ENCODE results near the gene KLC1.
A peak's percentile ranks its signal among the peaks of the same experiment; 100 is the strongest.

The KLC1 gene

DNA sequence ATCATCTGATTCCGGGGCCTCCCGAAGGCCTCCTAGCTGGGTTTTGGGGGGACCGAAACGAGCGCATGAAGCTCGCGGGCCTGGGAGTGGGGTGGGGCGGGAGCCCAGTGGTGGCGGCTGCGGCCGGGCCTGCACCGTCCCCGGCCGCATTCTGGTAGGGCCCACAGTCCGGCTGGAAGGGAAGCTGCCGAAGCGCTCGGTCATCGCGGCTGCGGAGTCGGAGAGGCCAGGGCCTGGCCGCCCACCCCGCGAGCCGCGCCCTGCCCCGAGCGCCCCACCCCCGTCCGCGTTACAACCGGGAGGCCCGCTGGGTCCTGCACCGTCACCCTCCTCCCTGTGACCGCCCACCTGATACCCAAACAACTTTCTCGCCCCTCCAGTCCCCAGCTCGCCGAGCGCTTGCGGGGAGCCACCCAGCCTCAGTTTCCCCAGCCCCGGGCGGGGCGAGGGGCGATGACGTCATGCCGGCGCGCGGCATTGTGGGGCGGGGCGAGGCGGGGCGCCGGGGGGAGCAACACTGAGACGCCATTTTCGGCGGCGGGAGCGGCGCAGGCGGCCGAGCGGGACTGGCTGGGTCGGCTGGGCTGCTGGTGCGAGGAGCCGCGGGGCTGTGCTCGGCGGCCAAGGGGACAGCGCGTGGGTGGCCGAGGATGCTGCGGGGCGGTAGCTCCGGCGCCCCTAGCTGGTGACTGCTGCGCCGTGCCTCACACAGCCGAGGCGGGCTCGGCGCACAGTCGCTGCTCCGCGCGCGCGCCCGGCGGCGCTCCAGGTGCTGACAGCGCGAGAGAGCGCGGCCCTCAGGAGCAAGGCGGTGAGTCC is at the start of gene KLC1:
TSS of gene KLC1 (plus strand) at position 528 of the 819 bp plus-strand sequence. CDS start 25,354 bp downstream, outside the sequence.
- peak within 1 kb of the TSS; percentile 96 to 98 for H3K9ac ChIP-seq (ENCODE audit: low read length in 2 of 2)
- H3K4me3 ChIP-seq (ENCODE audit: low read length in 2 of 2) = peak within 1 kb of the TSS; percentile 75 to 86
- no peaks in the 10 kb centered on the region for H3K9me3 ChIP-seq (ENCODE audit: control insufficient read depth in 2 of 2, low read length in 2 of 2)
- H3K4me1 ChIP-seq (ENCODE audit: control insufficient read depth, insufficient read depth, low read length) = peaks cover 45% of the 10 kb centered on the region
- peak within 1 kb of the TSS; percentile 95 for H3K27ac ChIP-seq (ENCODE audit: low read length)
- H3K36me3 ChIP-seq (ENCODE audit: control insufficient read depth in 2 of 2, insufficient read depth in 2 of 2, low read length in 2 of 2) = peaks cover 0 to 3% of the 10 kb centered on the region in 2 donors
- no peaks in the 10 kb centered on the region for H3K27me3 ChIP-seq (ENCODE audit: control insufficient read depth in 1 of 2, insufficient read depth in 2 of 2, low read length in 2 of 2)

DNA sequence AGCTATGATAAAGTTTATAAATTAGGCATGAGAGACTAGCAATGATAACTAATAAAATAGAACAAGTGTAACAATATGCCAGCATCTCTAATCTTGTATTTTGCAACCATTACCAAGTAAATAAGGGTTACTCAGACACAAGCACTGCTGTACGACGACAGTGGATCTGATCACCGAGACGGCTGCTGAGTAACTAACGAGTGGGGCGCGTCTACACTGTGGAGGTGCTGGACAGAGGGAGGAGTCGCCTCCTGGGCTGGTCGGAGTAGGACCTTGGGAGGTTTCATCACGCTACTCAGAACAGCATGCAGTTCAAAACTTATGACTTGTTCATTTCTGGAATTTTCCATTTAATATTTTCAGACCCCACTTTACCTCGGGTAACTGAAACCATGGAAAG is 47.8 kb upstream of the KLC1 start:
- H3K27ac ChIP-seq (ENCODE audit: low read length) = no peak overlapping the region
- no peak overlapping the region for H3K4me3 ChIP-seq (ENCODE audit: low read length in 2 of 2)
- H3K4me1 ChIP-seq (ENCODE audit: control insufficient read depth, insufficient read depth, low read length) = peaks cover 12% of the 10 kb centered on the region
- no peaks in the 10 kb centered on the region for H3K27me3 ChIP-seq (ENCODE audit: control insufficient read depth in 1 of 2, insufficient read depth in 2 of 2, low read length in 2 of 2)
- peaks cover 6 to 10% of the 10 kb centered on the region in 2 donors for H3K36me3 ChIP-seq (ENCODE audit: control insufficient read depth in 2 of 2, insufficient read depth in 2 of 2, low read length in 2 of 2)
- H3K9ac ChIP-seq (ENCODE audit: low read length in 2 of 2) = no peak overlapping the region
- H3K9me3 ChIP-seq (ENCODE audit: control insufficient read depth in 2 of 2, low read length in 2 of 2) = no peaks in the 10 kb centered on the region

DNA sequence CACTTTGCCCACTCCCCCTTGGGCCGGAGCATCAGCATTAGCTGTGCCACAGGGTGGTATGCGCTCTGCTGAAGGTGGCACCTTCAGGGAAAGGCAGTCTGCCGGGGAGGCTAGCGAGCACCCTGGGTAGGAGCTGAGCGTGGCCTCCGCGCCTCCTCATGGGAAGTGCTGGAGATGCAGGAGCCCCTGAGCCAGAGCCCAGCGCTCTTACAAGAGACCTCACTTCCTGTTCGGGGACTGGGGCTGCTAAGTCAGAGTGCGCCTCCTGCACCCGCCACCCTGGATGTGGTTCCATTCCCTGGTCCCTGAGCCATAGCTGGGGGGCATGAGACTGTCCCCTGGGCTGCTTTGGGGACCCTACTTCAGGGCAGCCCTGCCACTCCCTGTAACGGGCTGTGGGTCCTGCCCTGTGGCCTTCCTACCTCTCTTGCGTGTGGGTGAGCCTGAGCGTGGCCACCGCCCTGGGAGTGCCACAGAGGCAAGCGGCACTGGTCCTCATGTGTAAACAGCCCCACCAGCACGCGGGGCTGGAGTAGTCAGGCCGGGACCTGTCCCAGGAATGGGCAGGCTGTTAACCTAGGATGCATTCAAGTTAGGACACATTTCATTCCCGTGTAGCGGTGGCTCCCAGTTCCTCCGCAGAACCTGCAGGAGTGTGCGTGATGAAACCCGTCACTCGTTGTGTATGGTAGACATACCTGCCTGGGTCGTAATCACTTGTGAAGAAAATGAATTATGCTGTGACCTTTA is 46.9 kb upstream of the KLC1 start:
- Histone ChIP-seq H3K4me3 (ENCODE audit: low read length in 2 of 2) (no peak overlapping the region), H3K36me3 (ENCODE audit: control insufficient read depth in 2 of 2, insufficient read depth in 2 of 2, low read length in 2 of 2) (peaks cover 6 to 10% of the 10 kb centered on the region in 2 donors), H3K27ac (ENCODE audit: low read length) (no peak overlapping the region)

DNA sequence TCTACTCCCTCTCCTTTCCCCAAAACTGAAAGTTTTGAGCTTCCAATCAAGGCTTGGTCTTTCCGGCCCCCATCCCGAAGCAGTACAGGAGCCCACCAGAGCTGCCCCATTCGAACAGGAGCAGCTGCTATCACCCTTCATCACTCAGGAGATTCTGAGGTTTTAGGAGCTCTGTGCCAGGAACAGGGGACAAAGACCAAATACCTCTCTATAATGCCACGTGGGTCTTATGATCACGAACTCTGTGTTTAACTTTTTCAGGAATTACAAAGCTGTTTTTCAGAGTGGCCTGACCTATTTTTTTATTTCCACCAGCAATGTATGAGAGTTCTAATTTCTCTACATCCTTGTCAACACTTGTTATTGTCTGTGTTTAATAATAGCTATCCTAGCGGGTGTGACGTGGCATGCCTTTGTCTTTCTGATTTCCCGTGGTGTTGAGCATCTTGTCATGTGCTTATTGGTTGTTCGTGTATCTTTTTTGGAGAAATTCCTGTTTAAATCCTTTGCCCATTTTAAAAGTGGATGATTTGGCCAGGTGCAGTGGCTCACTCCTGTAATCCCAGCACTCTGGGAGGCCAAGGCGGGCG is 44.6 kb upstream of the KLC1 start:
- Histone ChIP-seq H3K4me3 (ENCODE audit: low read length in 2 of 2) (no peak overlapping the region), H3K9me3 (ENCODE audit: control insufficient read depth in 2 of 2, low read length in 2 of 2) (no peaks in the 10 kb centered on the region), H3K27me3 (ENCODE audit: control insufficient read depth in 1 of 2, insufficient read depth in 2 of 2, low read length in 2 of 2) (no peaks in the 10 kb centered on the region), H3K4me1 (ENCODE audit: control insufficient read depth, insufficient read depth, low read length) (no peaks in the 10 kb centered on the region), H3K9ac (ENCODE audit: low read length in 2 of 2) (no peak overlapping the region), H3K36me3 (ENCODE audit: control insufficient read depth in 2 of 2, insufficient read depth in 2 of 2, low read length in 2 of 2) (peaks cover 11 to 13% of the 10 kb centered on the region in 2 donors), H3K27ac (ENCODE audit: low read length) (no peak overlapping the region)

More for the DNA sequence above, 46.9 kb upstream of the KLC1 start:
- Histone ChIP-seq H3K9me3 (ENCODE audit: control insufficient read depth in 2 of 2, low read length in 2 of 2) (no peaks in the 10 kb centered on the region), H3K27me3 (ENCODE audit: control insufficient read depth in 1 of 2, insufficient read depth in 2 of 2, low read length in 2 of 2) (no peaks in the 10 kb centered on the region), H3K4me1 (ENCODE audit: control insufficient read depth, insufficient read depth, low read length) (peaks cover 3% of the 10 kb centered on the region), H3K9ac (ENCODE audit: low read length in 2 of 2) (no peak overlapping the region)

DNA sequence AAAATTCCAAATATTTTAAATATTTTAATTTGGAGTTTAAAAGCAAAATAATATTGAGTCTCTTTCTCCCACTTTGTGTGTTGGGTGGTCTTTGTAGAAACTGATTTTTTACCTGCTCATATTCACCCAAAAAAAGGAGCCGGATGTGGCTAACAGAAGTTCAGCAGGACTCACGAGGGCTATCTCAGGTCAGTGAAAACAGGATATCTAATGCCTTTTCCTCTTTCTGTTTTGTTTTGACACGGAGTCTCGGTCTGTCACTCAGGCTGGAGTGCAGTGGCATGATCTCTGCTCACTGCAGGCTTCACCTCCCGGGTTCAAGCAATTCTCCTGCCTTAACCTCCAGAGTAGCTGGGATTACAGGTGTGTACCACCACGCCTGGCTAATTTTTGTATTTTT is 35.4 kb upstream of the KLC1 start:
- peaks cover 4 to 13% of the 10 kb centered on the region in 2 donors for H3K36me3 ChIP-seq (ENCODE audit: control insufficient read depth in 2 of 2, insufficient read depth in 2 of 2, low read length in 2 of 2)
- no peaks in the 10 kb centered on the region for H3K9me3 ChIP-seq (ENCODE audit: control insufficient read depth in 2 of 2, low read length in 2 of 2)
- H3K27ac ChIP-seq (ENCODE audit: low read length) = no peak overlapping the region
- no peaks in the 10 kb centered on the region for H3K4me1 ChIP-seq (ENCODE audit: control insufficient read depth, insufficient read depth, low read length)
- no peak overlapping the region for H3K4me3 ChIP-seq (ENCODE audit: low read length in 2 of 2)
- no peak overlapping the region for H3K9ac ChIP-seq (ENCODE audit: low read length in 2 of 2)
- H3K27me3 ChIP-seq (ENCODE audit: control insufficient read depth in 1 of 2, insufficient read depth in 2 of 2, low read length in 2 of 2) = no peaks in the 10 kb centered on the region

DNA sequence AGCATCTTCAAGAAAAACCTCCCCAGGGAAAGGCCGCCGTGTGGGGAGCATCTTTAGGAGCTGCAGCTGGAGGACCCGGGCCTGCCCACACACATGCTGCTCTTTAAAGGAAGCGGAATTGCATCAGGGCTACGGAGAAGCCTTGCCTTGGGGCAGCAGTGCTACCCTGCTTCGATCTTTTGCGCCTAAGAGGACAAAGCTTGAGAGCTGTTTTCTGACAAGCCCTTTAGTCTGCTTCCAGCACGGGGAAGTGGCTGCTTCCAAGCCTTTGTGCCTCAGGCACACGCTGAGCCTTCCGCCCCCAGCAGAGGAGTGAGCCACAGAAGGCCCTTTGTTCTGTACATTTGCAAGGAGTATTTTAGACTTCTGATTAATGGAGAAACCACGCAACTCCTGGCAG is 34.7 kb upstream of the KLC1 start:
- H3K27me3 ChIP-seq (ENCODE audit: control insufficient read depth in 1 of 2, insufficient read depth in 2 of 2, low read length in 2 of 2) = no peaks in the 10 kb centered on the region
- no peak overlapping the region for H3K27ac ChIP-seq (ENCODE audit: low read length)
- no peaks in the 10 kb centered on the region for H3K9me3 ChIP-seq (ENCODE audit: control insufficient read depth in 2 of 2, low read length in 2 of 2)
- H3K4me1 ChIP-seq (ENCODE audit: control insufficient read depth, insufficient read depth, low read length) = no peaks in the 10 kb centered on the region
- H3K9ac ChIP-seq (ENCODE audit: low read length in 2 of 2) = no peak overlapping the region
- peaks cover under 1 to 6% of the 10 kb centered on the region in 2 donors for H3K36me3 ChIP-seq (ENCODE audit: control insufficient read depth in 2 of 2, insufficient read depth in 2 of 2, low read length in 2 of 2)
- no peak overlapping the region for H3K4me3 ChIP-seq (ENCODE audit: low read length in 2 of 2)

DNA sequence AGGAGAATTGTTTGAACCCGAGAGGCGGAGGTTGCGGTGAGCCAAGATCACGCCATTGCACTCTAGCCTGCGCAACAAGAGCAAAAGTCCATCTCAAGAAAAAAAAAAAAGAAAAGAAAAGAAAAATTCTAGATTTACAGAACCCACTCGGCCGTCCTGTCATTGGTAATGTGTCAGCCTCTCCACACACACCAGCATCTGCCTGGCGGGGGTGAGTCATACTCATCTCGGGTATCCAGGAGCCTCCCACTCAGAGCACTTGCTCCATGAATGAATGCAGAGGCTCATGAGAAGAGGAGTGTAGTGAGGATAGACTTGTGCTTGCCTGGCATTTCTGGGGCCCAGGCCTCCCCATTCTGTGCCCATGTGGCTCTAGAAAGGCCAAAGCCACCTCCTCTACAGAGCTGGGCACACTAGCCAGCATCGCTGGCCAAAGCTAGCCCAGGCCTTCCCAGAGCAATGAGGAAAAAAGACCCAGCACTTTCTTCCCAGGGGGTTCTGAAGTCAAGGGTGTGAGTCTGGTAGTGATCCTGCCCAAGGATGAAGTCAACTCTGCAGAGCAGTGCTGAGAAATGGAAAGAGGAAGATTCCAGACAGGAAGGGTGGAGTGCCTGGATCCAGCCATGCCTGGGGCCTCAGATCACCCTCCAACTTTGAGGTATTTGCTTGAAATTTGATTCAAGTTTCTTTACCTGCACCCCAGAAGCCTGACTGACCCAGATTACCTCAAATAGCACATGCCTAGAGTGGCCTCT is 31.2 kb upstream of the KLC1 start:
- Histone ChIP-seq H3K36me3 (ENCODE audit: control insufficient read depth in 2 of 2, insufficient read depth in 2 of 2, low read length in 2 of 2) (no peaks in the 10 kb centered on the region), H3K4me3 (ENCODE audit: low read length in 2 of 2) (no peak overlapping the region), H3K4me1 (ENCODE audit: control insufficient read depth, insufficient read depth, low read length) (no peaks in the 10 kb centered on the region), H3K9ac (ENCODE audit: low read length in 2 of 2) (no peak overlapping the region), H3K27ac (ENCODE audit: low read length) (no peak overlapping the region), H3K9me3 (ENCODE audit: control insufficient read depth in 2 of 2, low read length in 2 of 2) (no peaks in the 10 kb centered on the region), H3K27me3 (ENCODE audit: control insufficient read depth in 1 of 2, insufficient read depth in 2 of 2, low read length in 2 of 2) (no peaks in the 10 kb centered on the region)

DNA sequence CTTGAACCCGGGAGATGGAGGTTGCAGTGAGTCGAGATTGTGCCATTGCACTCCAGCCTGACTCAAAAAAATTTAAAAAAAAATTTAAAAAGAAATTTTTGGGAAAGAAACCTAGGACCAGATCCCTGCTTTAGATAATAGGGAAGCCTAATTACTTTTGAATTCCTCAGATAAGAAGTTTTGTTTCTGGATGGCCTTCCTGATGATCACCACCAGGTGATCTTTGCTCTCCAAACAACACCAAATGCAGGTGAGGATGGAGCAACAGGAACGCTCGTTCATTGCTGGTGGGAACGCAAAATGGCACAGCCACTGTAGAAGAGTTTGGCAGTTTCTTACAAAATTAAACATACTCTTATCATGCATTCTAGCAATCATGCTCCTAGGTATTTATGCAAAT is 28.5 kb upstream of the KLC1 start:
- H3K9me3 ChIP-seq (ENCODE audit: control insufficient read depth in 2 of 2, low read length in 2 of 2) = no peaks in the 10 kb centered on the region
- H3K9ac ChIP-seq (ENCODE audit: low read length in 2 of 2) = no peak overlapping the region
- no peaks in the 10 kb centered on the region for H3K36me3 ChIP-seq (ENCODE audit: control insufficient read depth in 2 of 2, insufficient read depth in 2 of 2, low read length in 2 of 2)
- H3K4me3 ChIP-seq (ENCODE audit: low read length in 2 of 2) = no peak overlapping the region
- H3K4me1 ChIP-seq (ENCODE audit: control insufficient read depth, insufficient read depth, low read length) = no peaks in the 10 kb centered on the region
- H3K27ac ChIP-seq (ENCODE audit: low read length) = no peak overlapping the region
- H3K27me3 ChIP-seq (ENCODE audit: control insufficient read depth in 1 of 2, insufficient read depth in 2 of 2, low read length in 2 of 2) = no peaks in the 10 kb centered on the region

DNA sequence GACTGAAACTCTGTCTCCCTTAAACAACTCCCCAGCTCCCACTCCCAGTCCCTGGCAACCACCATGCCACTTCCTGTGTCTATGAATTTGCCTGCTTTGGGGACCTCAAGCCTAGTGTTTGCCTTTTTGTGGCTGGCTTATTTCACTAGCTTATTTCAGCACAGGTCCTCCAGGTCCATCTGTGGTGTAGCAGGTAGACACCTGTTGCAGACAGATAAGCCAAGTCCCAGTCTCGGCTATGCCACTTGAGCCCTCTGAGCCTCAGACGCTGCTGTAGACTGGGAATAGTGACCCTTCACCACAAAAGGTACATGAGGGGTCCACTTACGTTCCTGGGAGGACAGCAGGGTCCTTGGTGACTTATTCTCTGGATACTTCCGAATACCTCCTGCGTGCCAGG is 24.4 kb upstream of the KLC1 start:
- Histone ChIP-seq H3K9ac (ENCODE audit: low read length in 2 of 2) (no peak overlapping the region), H3K27me3 (ENCODE audit: control insufficient read depth in 1 of 2, insufficient read depth in 2 of 2, low read length in 2 of 2) (peaks cover 9% of the 10 kb centered on the region in 2 donors), H3K27ac (ENCODE audit: low read length) (no peak overlapping the region), H3K4me3 (ENCODE audit: low read length in 2 of 2) (no peak overlapping the region), H3K4me1 (ENCODE audit: control insufficient read depth, insufficient read depth, low read length) (peaks cover 17% of the 10 kb centered on the region), H3K36me3 (ENCODE audit: control insufficient read depth in 2 of 2, insufficient read depth in 2 of 2, low read length in 2 of 2) (no peaks in the 10 kb centered on the region), H3K9me3 (ENCODE audit: control insufficient read depth in 2 of 2, low read length in 2 of 2) (no peaks in the 10 kb centered on the region)

DNA sequence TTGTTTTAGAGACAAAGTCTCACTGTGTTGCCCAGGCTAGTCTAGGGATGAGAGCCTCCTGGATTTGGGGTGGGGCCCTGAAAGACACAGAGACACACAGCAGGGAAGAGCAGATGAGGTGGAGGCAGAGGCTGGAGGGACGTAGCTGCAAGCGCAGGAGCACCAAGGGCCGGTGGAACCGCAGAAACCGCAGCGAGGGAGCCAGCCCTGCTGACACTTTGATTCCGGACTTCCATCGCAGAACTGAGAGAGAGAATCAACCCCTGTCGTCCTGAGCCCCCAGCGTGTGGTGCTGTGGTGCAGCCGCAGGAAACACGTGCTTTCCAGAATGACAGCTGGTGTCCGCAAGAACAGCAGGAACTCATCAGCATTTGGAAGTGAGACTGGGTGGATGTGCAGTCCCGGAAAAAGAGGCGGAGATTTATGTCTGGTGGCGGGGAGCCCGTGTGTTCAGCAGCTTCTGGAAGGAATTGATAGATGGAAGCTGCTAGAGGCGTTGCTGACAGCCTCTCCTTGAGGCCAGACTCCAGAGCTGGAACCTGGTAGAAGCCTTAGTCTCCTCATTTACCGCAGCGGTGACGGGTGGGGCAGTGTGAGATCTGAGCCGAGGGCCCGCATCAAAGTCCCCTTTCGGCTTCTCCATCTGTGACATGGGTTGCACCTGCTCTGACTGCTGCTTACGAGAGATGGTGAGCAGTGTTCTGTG is 21.9 kb upstream of the KLC1 start:
- H3K9me3 ChIP-seq (ENCODE audit: control insufficient read depth in 2 of 2, low read length in 2 of 2) = peaks cover 3 to 6% of the 10 kb centered on the region in 2 donors
- H3K27ac ChIP-seq (ENCODE audit: low read length) = no peak overlapping the region
- H3K36me3 ChIP-seq (ENCODE audit: control insufficient read depth in 2 of 2, insufficient read depth in 2 of 2, low read length in 2 of 2) = no peaks in the 10 kb centered on the region
- peak overlapping the region; percentile 68 to 72 for H3K4me3 ChIP-seq (ENCODE audit: low read length in 2 of 2)
- H3K4me1 ChIP-seq (ENCODE audit: control insufficient read depth, insufficient read depth, low read length) = peaks cover 17% of the 10 kb centered on the region
- H3K27me3 ChIP-seq (ENCODE audit: control insufficient read depth in 1 of 2, insufficient read depth in 2 of 2, low read length in 2 of 2) = peaks cover 9% of the 10 kb centered on the region in 2 donors
- peak overlapping the region; percentile 36 to 43 for H3K9ac ChIP-seq (ENCODE audit: low read length in 2 of 2)

Measured in stomach smooth muscle (tissue), 2 donors.